HCT116 (cell line): ENCODE results near the gene ITPK1. TPM values are rescaled to one million over a fixed set of nuclear protein-coding genes. Genes with fewer than 3 reads are reported as not detected.

Source experiments
- ATAC-seq: fragments of 200-7000 bp; cut with Tn5 transposase; 2 replicates; pipeline ENCODE4 v1.9.1; 2020; ENCODE audit warnings: mild to moderate bottlenecking, moderate library complexity
- BruUV-seq: library from RNA; stranded (reverse); fragments of 400-500 nt; replicated peaks from 2 replicates; lab custom pipeline; 2021; lab: Mats Ljungman, UMichigan
- CTCF ChIA-PET: fragments of 300-600 bp; sonication (Branson Sonifier 250); formaldehyde crosslinking; loops from one replicate; lab custom pipeline; 2021; ENCODE audit warnings: antibody characterized with exemption; lab: Charles Lee
- POLR2A ChIA-PET: fragments of 300-600, 350-600 bp; sonication (Branson Sonifier 250); formaldehyde crosslinking; loops from one replicate; lab custom pipeline; 2021; ENCODE audit warnings: antibody characterized with exemption; lab: Charles Lee
- RAD21 ChIA-PET, 2 experiments: fragments of 300-600 bp; sonication (Branson Sonifier 250); formaldehyde crosslinking; loops; one replicate each; lab custom pipeline; 2023; ENCODE audit warnings: low total read pairs in 2 of 2; ENCODE audit not compliant: uncharacterized antibody in 2 of 2, unreplicated experiment in 2 of 2, low non-redundant PET in 1 of 2; lab: Charles Lee
- DNase-seq: peaks from one replicate; pipeline ENCODE4 v3.0.0-alpha.2; 2010; ENCODE audit warnings: low read depth, low spot score
- H2AFZ ChIP-seq: fragments of 200-600 bp; shearing (Covaris generic), sonication (generic); 2 replicates; pipeline ENCODE4 v1.6.1; 2017; ENCODE audit warnings: low read depth, mixed run types, mixed read lengths, antibody characterized with exemption, low read length; ENCODE audit not compliant: poor library complexity, severe bottlenecking
- H3K27ac ChIP-seq: 2 replicates; pipeline ENCODE4 v1.5.1; 2012; ENCODE audit warnings: low read depth, low read length
- H3K27me3 ChIP-seq: fragments of 200-600 bp; sonication (generic); 2 replicates; pipeline ENCODE4 v1.6.1; 2016; ENCODE audit warnings: mixed run types, low read length, mixed read lengths; ENCODE audit not compliant: insufficient read depth
- H3K36me3 ChIP-seq, 2 experiments: fragments of 200-500 bp in 1 of 2; fragments of 200-600 bp in 1 of 2; sonication (Bioruptor generic) in 1 of 2; sonication (generic) in 1 of 2; 2 replicates each; pipeline versions ENCODE4 v1.5.1 to v1.6.1; 2014 to 2016; ENCODE audit warnings: low read length in 2 of 2, inconsistent platforms in 1 of 2, mixed read lengths in 1 of 2, mixed run types in 1 of 2; ENCODE audit not compliant: insufficient read depth in 2 of 2, control insufficient read depth in 1 of 2
- H3K4me1 ChIP-seq, 2 experiments: fragments of 200-600 bp in 1 of 2; sonication (generic) in 1 of 2; 2 replicates each; pipeline versions ENCODE4 v1.5.1 to v1.6.1; 2012 to 2017; ENCODE audit warnings: low read length in 2 of 2, inconsistent platforms in 1 of 2, mild to moderate bottlenecking in 1 of 2, mixed read lengths in 1 of 2, mixed run types in 1 of 2, moderate library complexity in 1 of 2; ENCODE audit not compliant: insufficient read depth in 2 of 2, control insufficient read depth in 1 of 2
- H3K4me2 ChIP-seq: fragments of 200-600 bp; sonication (generic); 2 replicates; pipeline ENCODE4 v1.6.1; 2017; ENCODE audit warnings: mixed run types, low read length, mixed read lengths
- H3K4me3 ChIP-seq, 2 experiments: fragments of 200-600 bp in 1 of 2; sonication (generic) in 1 of 2; replicated peaks in 1 of 2; 2 replicates each; pipeline ENCODE4 v1.5.1; 2011 to 2016; ENCODE audit warnings: low read length in 2 of 2, control low read depth in 1 of 2, low read depth in 1 of 2, mild to moderate bottlenecking in 1 of 2, mixed read lengths in 1 of 2, mixed run types in 1 of 2
- H3K79me2 ChIP-seq: fragments of 200-600 bp; sonication (generic); 2 replicates; pipeline ENCODE4 v1.6.1; 2017; ENCODE audit warnings: mild to moderate bottlenecking, mixed run types, low read length, moderate library complexity, mixed read lengths; ENCODE audit not compliant: insufficient read depth
- H3K9ac ChIP-seq: fragments of 200-600 bp; sonication (generic); 2 replicates; pipeline ENCODE4 v1.6.1; 2016; ENCODE audit warnings: low read length, mixed read lengths
- H3K9me2 ChIP-seq: fragments of 200-600 bp; sonication (generic), shearing (Covaris generic); 2 replicates; pipeline ENCODE4 v1.6.1; 2017; ENCODE audit warnings: mixed run types, mild to moderate bottlenecking, moderate library complexity; ENCODE audit not compliant: insufficient read depth
- H3K9me3 ChIP-seq, 2 experiments: fragments of 200-500 bp in 1 of 2; fragments of 200-600 bp in 1 of 2; sonication (Bioruptor generic) in 1 of 2; sonication (generic) in 1 of 2; 2 replicates each; pipeline ENCODE4 v1.6.1; 2014 to 2017; ENCODE audit warnings: low read length in 2 of 2, mixed read lengths in 2 of 2, inconsistent platforms in 1 of 2, low read depth in 1 of 2, mild to moderate bottlenecking in 1 of 2, mixed run types in 1 of 2, moderate library complexity in 1 of 2; ENCODE audit not compliant: control insufficient read depth in 1 of 2, insufficient read depth in 1 of 2
- H4K20me1 ChIP-seq: fragments of 200-600 bp; sonication (generic), shearing (Covaris generic); 2 replicates; pipeline ENCODE4 v1.6.1; 2017; ENCODE audit warnings: mixed run types, mild to moderate bottlenecking, moderate library complexity; ENCODE audit not compliant: insufficient read depth
- ATF3 ChIP-seq: IDR thresholded peaks from 2 replicates; pipeline ENCODE4 v1.6.1; 2012
- CBX3 ChIP-seq: IDR thresholded peaks from 2 replicates; pipeline ENCODE4 v1.6.1; 2012; ENCODE audit warnings: low read depth
- CEBPB ChIP-seq: IDR thresholded peaks from 2 replicates; pipeline ENCODE4 v1.6.1; 2012; ENCODE audit warnings: low read depth
- EGR1 ChIP-seq: IDR thresholded peaks from 2 replicates; pipeline ENCODE4 v1.6.1; 2012; ENCODE audit warnings: low read depth
- ELF1 ChIP-seq: IDR thresholded peaks from 2 replicates; pipeline ENCODE4 v1.6.1; 2012; ENCODE audit warnings: low read depth, borderline replicate concordance
- EZH2phosphoT487 ChIP-seq: fragments of 200-600 bp; IDR thresholded peaks from 2 replicates; pipeline ENCODE4 v1.6.1; 2018; ENCODE audit warnings: antibody characterized with exemption, borderline replicate concordance
- JUND ChIP-seq: IDR thresholded peaks from 2 replicates; pipeline ENCODE4 v1.6.1; 2012
- POLR2A ChIP-seq: IDR thresholded peaks from 2 replicates; pipeline ENCODE4 v1.7.0; 2011; ENCODE audit warnings: borderline replicate concordance; ENCODE audit not compliant: insufficient read depth, insufficient read length; ENCODE audit errors: extremely low read depth
- SIN3A ChIP-seq: IDR thresholded peaks from 2 replicates; pipeline ENCODE4 v1.6.1; 2012; ENCODE audit warnings: low read depth
- SP1 ChIP-seq: IDR thresholded peaks from 2 replicates; pipeline ENCODE4 v1.6.1; 2012; ENCODE audit warnings: low read depth
- TCF7L2 ChIP-seq: IDR thresholded peaks from 2 replicates; pipeline ENCODE4 v1.7.0; 2011; ENCODE audit warnings: borderline replicate concordance, inconsistent platforms; ENCODE audit not compliant: insufficient read depth, insufficient read length; ENCODE audit errors: extremely low read depth
- YY1 ChIP-seq: IDR thresholded peaks from 2 replicates; pipeline ENCODE4 v1.6.1; 2011; ENCODE audit warnings: low read length, low read depth, moderate library complexity, mild to moderate bottlenecking; ENCODE audit not compliant: insufficient replicate concordance; ENCODE audit errors: extremely low read depth
- ZBTB33 ChIP-seq: IDR thresholded peaks from 2 replicates; pipeline ENCODE4 v1.6.1; 2011; ENCODE audit warnings: mild to moderate bottlenecking, low read length, moderate library complexity; ENCODE audit not compliant: insufficient replicate concordance; ENCODE audit errors: extremely low read depth
- intact Hi-C: fragments of 100-400 bp; cut with micrococcal nuclease; formaldehyde crosslinking; loops from 2 replicates; pipeline ENCODE4 v1.10.0; 2022
- total RNA-seq: library from RNA; stranded (reverse); gene quantifications from one replicate; pipeline ENCODE4 v1.2.1, GENCODE V29; 2021; ENCODE audit not compliant: unreplicated experiment
- TF ChIP-seq, protein P1 (sequence below): IDR thresholded peaks from 2 replicates; pipeline ENCODE4 v1.6.1; 2012; ENCODE audit warnings: low read depth
- TF ChIP-seq, protein P2 (sequence below): IDR thresholded peaks from 2 replicates; pipeline ENCODE4 v1.6.1; 2012

The ITPK1 gene
- total RNA-seq, 1 experiment from 2014 or later, result 70.2 TPM

DNA sequence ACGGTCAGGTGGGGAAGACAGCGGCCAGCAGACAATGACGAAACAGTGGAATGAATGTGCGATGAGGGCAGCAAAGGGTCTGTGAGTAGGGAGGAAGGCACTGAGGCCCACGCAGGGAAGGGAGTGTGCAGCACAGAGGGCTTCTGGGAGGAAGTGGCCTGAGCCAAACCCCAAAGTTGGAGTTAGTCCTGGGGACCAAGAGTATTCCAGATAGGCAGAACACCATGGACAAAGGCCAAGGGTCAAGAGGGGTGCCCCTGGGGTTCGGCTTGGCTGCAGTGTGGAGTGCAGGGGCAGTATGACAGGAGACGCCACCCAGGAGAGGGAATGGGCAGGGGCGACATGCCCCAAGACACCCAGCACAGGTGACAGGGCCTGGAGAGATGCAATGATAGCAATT lies 134.0 kb downstream of the ITPK1 start:
- ChIA-PET CTCF (no interaction called here), RAD21 (no interaction called here)
- no peak overlapping the region for H3K4me3 ChIP-seq

More for the DNA sequence above, 134.0 kb downstream of the ITPK1 start:
- intact Hi-C loops, result no loop called here
- H3K4me2 ChIP-seq, result no peak overlapping the region
- peaks cover 0 to 3% of the 10 kb centered on the region in 2 experiments; a peak in 1 of 4 replicates for H3K36me3 ChIP-seq
- no peaks in the 10 kb centered on the region for H3K27me3 ChIP-seq
- no peak overlapping the region for H2AFZ ChIP-seq
- peaks cover 9 to 10% of the 10 kb centered on the region in 2 experiments; a peak in 3 of 4 replicates for H3K4me1 ChIP-seq
- no peaks in the 10 kb centered on the region for H4K20me1 ChIP-seq
- H3K9me3 ChIP-seq, result peaks cover 0 to 5% of the 10 kb centered on the region in 2 experiments; a peak in 1 of 4 replicates
- DNase-seq (no peak), ATAC-seq (no peak)
- no peak overlapping the region for H3K27ac ChIP-seq
- POLR2A ChIA-PET, result no interaction called here
- H3K9ac ChIP-seq, result no peak overlapping the region
- H3K79me2 ChIP-seq, result no peaks in the 10 kb centered on the region
- no TSS peak for BruUV-seq
- no peaks in the 10 kb centered on the region for H3K9me2 ChIP-seq
- TF ChIP-seq, protein P1, sequence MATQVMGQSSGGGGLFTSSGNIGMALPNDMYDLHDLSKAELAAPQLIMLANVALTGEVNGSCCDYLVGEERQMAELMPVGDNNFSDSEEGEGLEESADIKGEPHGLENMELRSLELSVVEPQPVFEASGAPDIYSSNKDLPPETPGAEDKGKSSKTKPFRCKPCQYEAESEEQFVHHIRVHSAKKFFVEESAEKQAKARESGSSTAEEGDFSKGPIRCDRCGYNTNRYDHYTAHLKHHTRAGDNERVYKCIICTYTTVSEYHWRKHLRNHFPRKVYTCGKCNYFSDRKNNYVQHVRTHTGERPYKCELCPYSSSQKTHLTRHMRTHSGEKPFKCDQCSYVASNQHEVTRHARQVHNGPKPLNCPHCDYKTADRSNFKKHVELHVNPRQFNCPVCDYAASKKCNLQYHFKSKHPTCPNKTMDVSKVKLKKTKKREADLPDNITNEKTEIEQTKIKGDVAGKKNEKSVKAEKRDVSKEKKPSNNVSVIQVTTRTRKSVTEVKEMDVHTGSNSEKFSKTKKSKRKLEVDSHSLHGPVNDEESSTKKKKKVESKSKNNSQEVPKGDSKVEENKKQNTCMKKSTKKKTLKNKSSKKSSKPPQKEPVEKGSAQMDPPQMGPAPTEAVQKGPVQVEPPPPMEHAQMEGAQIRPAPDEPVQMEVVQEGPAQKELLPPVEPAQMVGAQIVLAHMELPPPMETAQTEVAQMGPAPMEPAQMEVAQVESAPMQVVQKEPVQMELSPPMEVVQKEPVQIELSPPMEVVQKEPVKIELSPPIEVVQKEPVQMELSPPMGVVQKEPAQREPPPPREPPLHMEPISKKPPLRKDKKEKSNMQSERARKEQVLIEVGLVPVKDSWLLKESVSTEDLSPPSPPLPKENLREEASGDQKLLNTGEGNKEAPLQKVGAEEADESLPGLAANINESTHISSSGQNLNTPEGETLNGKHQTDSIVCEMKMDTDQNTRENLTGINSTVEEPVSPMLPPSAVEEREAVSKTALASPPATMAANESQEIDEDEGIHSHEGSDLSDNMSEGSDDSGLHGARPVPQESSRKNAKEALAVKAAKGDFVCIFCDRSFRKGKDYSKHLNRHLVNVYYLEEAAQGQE, result no peak
- TF ChIP-seq CEBPB (no peak), POLR2A (no peak), EZH2phosphoT487 (no peak), ATF3 (no peak), SP1 (no peak), SIN3A (no peak), ELF1 (no peak), JUND (no peak), YY1 (no peak), TCF7L2 (no peak), EGR1 (no peak), CBX3 (no peak), ZBTB33 (no peak)
- TF ChIP-seq, protein P2, sequence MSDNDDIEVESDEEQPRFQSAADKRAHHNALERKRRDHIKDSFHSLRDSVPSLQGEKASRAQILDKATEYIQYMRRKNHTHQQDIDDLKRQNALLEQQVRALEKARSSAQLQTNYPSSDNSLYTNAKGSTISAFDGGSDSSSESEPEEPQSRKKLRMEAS, result no peak
